SK-N-SH (cell line): ENCODE results near the gene C9orf57.

ENCODE experiments used
- CTCF ChIP-seq: fragments of 200-600 bp; sonication (generic); IDR thresholded peaks from 2 replicates; pipeline ENCODE4 v1.6.1; 2017; ENCODE audit warnings: antibody characterized with exemption, mild to moderate bottlenecking, moderate library complexity
- EP300 ChIP-seq, 2 experiments: IDR thresholded peaks; 2 replicates each; pipeline versions ENCODE4 v1.4.0 to v1.6.1; 2012; ENCODE audit warnings: borderline replicate concordance in 1 of 2, low read depth in 1 of 2, low read length in 1 of 2
- EZH2phosphoT487 ChIP-seq: fragments of 200-600 bp; sonication (generic); IDR thresholded peaks from 2 replicates; pipeline ENCODE4 v1.6.1; 2017; ENCODE audit warnings: low read depth, mixed run types, mild to moderate bottlenecking, antibody characterized with exemption, moderate library complexity, borderline replicate concordance
- FOXJ3 ChIP-seq: sonication (generic); formaldehyde crosslinking; IDR thresholded peaks from 2 replicates; pipeline ENCODE4 v1.5.1; 2020; ENCODE audit warnings: mild to moderate bottlenecking, missing genetic modification reagents
- GABPA ChIP-seq: IDR thresholded peaks from 2 replicates; pipeline ENCODE4 v1.4.0; 2012; ENCODE audit warnings: low read depth, mild to moderate bottlenecking
- MAX ChIP-seq: IDR thresholded peaks from 2 replicates; pipeline ENCODE4 v1.4.0; 2012; ENCODE audit warnings: low read depth
- MXI1 ChIP-seq: IDR thresholded peaks from 2 replicates; pipeline ENCODE4 v1.6.1; 2012; ENCODE audit warnings: mild to moderate bottlenecking, low read depth, low read length, improper control_type of control experiment
- POLR2AphosphoS5 ChIP-seq: IDR thresholded peaks from 2 replicates; pipeline ENCODE4 v1.6.1; 2012; ENCODE audit warnings: low read depth, low read length
- RAD21 ChIP-seq: IDR thresholded peaks from 2 replicates; pipeline ENCODE4 v1.6.1; 2012; ENCODE audit warnings: mild to moderate bottlenecking, low read length
- RFX5 ChIP-seq: IDR thresholded peaks from 2 replicates; pipeline ENCODE4 v1.6.1; 2012; ENCODE audit warnings: mild to moderate bottlenecking, improper control_type of control experiment, low read length
- SIN3A ChIP-seq: IDR thresholded peaks from 2 replicates; pipeline ENCODE4 v1.6.1; 2012; ENCODE audit warnings: low read depth, mild to moderate bottlenecking, low read length, moderate library complexity, borderline replicate concordance
- TAF1 ChIP-seq: IDR thresholded peaks from 2 replicates; pipeline ENCODE4 v1.6.1; 2012; ENCODE audit warnings: low read depth, mild to moderate bottlenecking, low read length, moderate library complexity, borderline replicate concordance
- TEAD4 ChIP-seq: IDR thresholded peaks from 2 replicates; pipeline ENCODE4 v1.4.0; 2012; ENCODE audit warnings: mild to moderate bottlenecking, borderline replicate concordance; ENCODE audit not compliant: insufficient read depth
- USF2 ChIP-seq: fragments of 150-350 bp; IDR thresholded peaks from 2 replicates; pipeline ENCODE4 v1.6.1; 2017; ENCODE audit warnings: antibody characterized with exemption, low read length, low read depth, borderline replicate concordance

- no peak for TF ChIP-seq USF2
- no peak for TF ChIP-seq MAX
- TF ChIP-seq EZH2phosphoT487, result no peak
- no peak for TF ChIP-seq CTCF
- TF ChIP-seq MXI1, result no peak
- no peak for TF ChIP-seq TEAD4
- TF ChIP-seq FOXJ3, result no peak
- TF ChIP-seq POLR2AphosphoS5, result no peak
- TF ChIP-seq GABPA, result no peak
- no peak for TF ChIP-seq RFX5
- TF ChIP-seq RAD21, result no peak
- TF ChIP-seq SIN3A, result no peak
- TF ChIP-seq EP300 (IDR thresholded peaks at IDR 0.05; ENCODE audit: borderline replicate concordance in 1 of 2, low read depth in 1 of 2, low read length in 1 of 2), result no peak
- TF ChIP-seq TAF1, result no peak
Measured at GRCh38 chr9:72082536-72082935, 22.1 kb upstream of the C9orf57 start.
